A673 (cell line): Measurements from ENCODE around the gene OR5A2.

Experiments
- CTCF ChIP-seq: fragments of 300-800, 200-600 bp; sonication (generic); conservative IDR thresholded peaks from 2 replicates; pipeline ENCODE4 v1.5.1; 2017; ENCODE audit warnings: low read depth, mild to moderate bottlenecking, antibody characterized with exemption, low read length, moderate library complexity, mixed read lengths
- EZH2 ChIP-seq: fragments of 200-600 bp; sonication (generic); IDR thresholded peaks from 2 replicates; pipeline ENCODE4 v1.6.1; 2017; ENCODE audit warnings: borderline replicate concordance, low read depth, mild to moderate bottlenecking, mixed read lengths, antibody characterized with exemption, low read length; ENCODE audit not compliant: poor library complexity, severe bottlenecking

- TF ChIP-seq CTCF, result no peak
- no peak for TF ChIP-seq EZH2
Observed at GRCh38 chr11:59473015-59473414, 46.8 kb upstream of the OR5A2 start, which contains the start of gene OR4D10.
